A204.1 (cell line): ENCODE results near the gene ERF.

ENCODE experiments used
- FAIRE-seq: peaks from 2 replicates; lab custom pipeline; 2012; peaks lifted over from hg19 to GRCh38; lab: Jason Lieb, UNC

Gene ERF

GRCh38 chr19:42254850-42255765 is at the start of gene ERF:
TSS of gene ERF (minus strand) at chr19:42255128. CDS start at chr19:42254999, 129 bp downstream.
- FAIRE-seq, result no peak

DNA sequence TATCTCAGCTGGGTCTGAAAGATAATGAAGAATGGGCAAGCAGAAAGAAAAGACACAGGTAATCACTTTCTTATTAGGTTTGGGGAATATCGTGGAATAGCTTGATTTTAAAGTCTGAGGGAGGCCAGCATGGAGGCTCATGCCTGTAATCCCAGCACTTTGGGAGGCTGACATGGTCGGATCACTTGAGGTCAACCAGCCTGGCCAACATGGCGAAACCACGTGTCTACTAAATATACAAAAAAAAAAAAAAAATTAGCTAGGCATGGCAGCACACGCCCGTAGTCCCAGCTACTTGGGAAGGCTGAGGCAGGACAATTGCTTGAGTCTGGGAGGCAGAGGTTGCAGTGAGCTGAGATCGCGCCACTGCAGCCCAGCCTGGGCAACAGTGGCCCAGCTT is 48.9 kb upstream of the ERF start:
- FAIRE-seq, result no peak

GRCh38 chr19:42303101-42303464 is 48.2 kb upstream of the ERF start:
- no peak for FAIRE-seq

- FAIRE-seq, result no peak
Observed at GRCh38 chr19:42301646-42302203, 46.8 kb upstream of the ERF start, which contains the start of gene PRR19. TSS of gene PRR19 (plus strand) at chr19:42302132. CDS start at chr19:42309585, 7,453 bp downstream.

GRCh38 chr19:42297039-42297438 is 42.1 kb upstream of the ERF start:
- no peak for FAIRE-seq

DNA sequence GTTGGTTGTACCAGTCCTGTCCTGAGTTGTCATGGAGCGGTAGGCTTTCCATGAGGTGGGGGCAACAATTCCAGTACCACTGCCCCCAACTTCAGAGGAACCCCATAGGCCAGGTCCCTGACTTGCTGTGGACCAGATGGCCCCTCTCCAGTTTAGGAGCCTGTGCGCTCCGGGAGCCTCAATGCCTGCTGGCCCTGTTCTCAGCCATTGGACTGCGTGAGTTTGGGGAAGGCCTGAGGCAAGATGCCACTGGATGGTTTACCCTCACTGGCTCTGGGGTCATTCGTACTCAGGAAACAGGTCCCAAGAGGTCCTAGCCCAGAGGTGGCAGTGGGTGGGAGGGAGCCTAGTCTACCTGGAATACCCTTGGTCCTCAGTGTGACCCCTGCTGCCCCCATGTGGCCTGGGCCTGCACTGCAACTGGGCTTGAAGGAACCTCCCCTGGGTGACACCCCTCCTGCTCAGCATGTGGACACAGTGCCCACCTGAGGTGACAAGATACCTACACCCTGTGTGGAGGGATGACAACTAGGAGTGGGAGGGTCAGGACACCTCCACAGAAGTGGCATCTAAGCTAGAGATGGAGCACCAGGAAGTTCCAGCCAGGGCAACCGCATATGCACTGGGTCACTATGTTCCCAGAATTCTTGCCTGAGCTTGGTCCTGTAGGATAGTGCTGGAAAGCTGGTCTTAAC is 41.0 kb upstream of the ERF start:
- FAIRE-seq, result no peak

DNA sequence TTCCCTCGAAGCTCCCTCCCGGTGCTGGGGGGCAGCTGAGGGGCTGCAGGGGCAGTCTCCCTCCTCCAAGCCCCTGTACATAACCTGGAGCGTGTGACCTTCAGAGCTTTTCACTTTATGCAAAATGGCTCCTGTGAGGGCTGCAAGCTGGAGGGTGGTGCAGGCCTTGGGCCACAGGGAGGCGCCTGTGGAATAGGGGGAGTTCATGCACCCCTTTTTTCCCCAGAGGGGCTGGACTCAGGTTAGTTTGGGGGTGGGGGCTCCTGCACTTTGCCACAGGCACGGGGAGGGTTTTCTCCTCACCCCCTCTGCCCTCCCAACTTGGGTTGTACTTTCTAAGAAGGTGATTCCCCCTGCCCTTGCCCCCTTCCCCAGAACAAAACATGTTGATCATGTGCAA is 40.4 kb upstream of the ERF start:
- no peak for FAIRE-seq

DNA sequence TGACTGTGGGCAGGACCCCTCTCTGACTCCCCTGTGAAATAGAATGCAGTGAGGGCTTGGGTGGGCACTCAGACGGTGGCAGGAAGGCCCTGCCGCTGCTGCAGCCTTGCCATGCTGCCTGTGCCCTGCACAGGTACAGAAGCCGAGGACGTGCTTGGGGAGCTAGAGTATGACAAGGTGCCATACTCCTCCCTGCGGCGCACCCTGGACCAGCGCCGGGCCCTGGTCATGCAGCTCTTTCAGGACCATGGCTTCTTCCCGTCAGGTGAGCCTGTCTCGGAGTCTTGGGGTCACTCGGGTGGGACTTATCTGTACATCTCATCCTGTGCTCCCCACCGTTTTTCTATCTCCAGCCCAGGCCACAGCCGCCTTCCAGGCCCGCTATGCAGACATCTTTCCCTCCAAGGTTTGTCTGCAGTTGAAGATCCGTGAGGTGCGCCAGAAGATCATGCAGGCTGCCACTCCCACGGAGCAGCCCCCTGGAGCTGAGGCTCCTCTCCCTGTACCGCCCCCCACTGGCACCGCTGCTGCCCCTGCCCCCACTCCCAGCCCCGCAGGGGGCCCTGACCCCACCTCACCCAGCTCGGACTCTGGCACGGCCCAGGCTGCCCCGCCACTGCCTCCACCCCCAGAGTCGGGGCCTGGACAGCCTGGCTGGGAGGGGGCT is 39.7 kb upstream of the ERF start:
- FAIRE-seq, result no peak

GRCh38 chr19:42293948-42294347 is 39.0 kb upstream of the ERF start:
- no peak for FAIRE-seq

- no peak for FAIRE-seq
Observed at GRCh38 chr19:42293540-42293939, 38.6 kb upstream of the ERF start.

- no peak for FAIRE-seq
Observed at GRCh38 chr19:42292963-42293362, 38.0 kb upstream of the ERF start.

DNA sequence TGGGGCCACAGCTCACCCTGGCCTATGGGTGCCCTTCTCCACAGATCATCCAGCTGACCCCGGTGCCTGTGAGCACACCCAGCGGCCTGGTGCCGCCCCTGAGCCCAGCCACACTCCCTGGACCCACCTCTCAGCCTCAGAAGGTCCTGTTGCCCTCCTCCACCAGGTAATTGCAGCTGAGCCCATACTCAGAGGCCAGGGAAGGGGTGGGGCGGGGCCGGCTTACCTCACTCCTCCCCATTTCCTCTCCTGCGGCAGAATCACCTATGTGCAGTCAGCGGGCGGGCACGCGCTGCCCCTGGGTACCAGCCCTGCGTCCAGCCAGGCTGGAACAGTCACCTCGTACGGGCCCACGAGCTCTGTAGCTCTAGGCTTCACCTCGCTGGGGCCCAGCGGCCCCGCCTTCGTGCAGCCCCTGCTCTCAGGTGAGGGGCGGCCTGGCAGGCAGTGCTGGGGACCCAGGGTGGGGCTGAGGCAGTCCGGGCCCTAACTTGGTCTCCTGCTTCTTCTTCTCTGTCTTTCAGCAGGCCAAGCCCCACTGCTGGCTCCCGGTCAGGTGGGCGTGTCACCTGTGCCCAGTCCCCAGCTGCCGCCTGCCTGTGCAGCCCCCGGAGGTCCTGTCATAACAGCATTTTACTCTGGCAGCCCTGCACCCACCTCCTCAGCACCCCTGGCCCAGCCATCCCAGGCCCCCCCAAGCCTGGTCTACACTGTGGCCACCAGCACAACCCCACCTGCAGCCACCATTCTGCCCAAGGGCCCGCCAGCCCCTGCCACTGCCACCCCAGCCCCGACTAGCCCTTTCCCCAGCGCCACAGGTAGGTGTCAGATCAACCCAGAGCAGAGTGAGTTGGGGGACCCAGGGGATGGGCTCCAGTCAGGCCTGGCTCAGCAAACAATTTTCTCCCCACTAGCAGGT is 37.4 kb upstream of the ERF start:
- FAIRE-seq, result no peak

- no peak for FAIRE-seq
Observed at GRCh38 chr19:42291435-42291810, 36.5 kb upstream of the ERF start.

- no peak for FAIRE-seq
Observed at GRCh38 chr19:42290523-42291434, 35.9 kb upstream of the ERF start.

GRCh38 chr19:42290136-42290522 is 35.2 kb upstream of the ERF start:
- FAIRE-seq, result no peak

- no peak for FAIRE-seq
Observed at GRCh38 chr19:42289556-42290041, 34.7 kb upstream of the ERF start.

DNA sequence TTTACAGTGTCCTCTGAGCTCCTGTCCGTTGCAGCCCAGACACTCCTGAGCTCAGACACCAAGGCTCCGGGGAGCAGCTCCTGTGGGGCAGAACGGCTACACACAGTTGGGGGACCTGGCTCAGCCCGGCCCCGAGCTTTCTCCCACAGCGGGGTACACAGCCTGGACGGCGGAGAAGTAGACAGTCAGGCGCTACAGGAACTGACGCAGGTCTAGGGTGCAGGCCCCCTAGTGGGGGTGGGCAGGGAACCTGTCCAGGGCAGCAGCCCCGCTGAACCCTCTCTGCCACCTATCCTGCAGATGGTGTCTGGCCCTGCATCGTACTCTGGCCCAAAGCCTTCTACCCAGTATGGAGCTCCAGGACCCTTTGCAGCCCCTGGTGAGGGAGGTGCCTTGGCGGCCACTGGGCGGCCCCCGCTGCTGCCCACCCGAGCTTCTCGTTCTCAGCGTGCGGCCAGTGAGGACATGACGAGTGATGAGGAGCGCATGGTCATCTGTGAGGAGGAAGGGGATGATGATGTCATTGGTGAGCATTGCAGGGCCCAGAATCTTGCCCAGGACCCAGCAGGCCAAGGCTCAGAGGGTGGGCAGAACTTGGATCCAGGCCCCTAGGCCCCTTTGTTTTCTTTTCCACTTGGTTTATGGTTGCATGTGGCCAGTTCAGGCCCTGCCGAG is 34.1 kb upstream of the ERF start:
- FAIRE-seq, result no peak

DNA sequence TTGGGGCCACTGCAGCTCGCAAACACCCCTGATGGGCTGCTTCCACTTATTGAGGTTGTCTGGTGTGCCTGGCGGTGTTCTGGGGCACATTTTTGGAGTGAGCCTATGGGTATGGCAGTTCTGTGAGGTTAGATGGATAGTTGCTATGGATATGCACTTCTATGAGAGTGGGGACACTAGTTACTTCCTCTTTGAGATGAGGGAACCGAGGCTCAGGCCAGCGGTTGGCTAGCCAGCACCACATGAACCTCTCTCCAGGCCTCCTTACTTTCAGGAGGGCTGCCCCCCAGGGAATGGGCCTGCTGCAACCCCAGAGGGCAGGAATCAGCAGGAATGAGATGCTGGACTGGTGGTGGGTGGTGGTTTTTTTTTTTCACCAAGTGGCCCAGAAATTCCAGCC is 33.5 kb upstream of the ERF start:
- no peak for FAIRE-seq

- FAIRE-seq, result no peak
Observed at GRCh38 chr19:42287827-42288107, 32.8 kb upstream of the ERF start.
